ENCODE measurements around the gene DUSP22.

DUSP22 gene

GRCh38 chr6:254016-254415 is 38.3 kb upstream of the DUSP22 start:
- no peaks in the 10 kb centered on the region for H3K36me3 ChIP-seq (ENCODE audit: insufficient read depth, low read length)
- no peak overlapping the region for H3K9ac ChIP-seq (ENCODE audit: low read depth, low read length)
- no peak overlapping the region for H2AFZ ChIP-seq (ENCODE audit: low read depth, low read length)
- H3K9me3 ChIP-seq (ENCODE audit: insufficient read depth, low read length, severe bottlenecking) = no peaks in the 10 kb centered on the region
- H3K27me3 ChIP-seq (ENCODE audit: insufficient read depth, low read length, poor library complexity) = peaks cover 5% of the 10 kb centered on the region
- ATAC-seq (ENCODE audit: insufficient read depth, low read depth) (no peak), DNase-seq (no peak)
- H3K4me1 ChIP-seq (ENCODE audit: insufficient read depth, low read length) = no peaks in the 10 kb centered on the region
- TF ChIP-seq CTCF (IDR thresholded peaks at IDR 0.05; ENCODE audit: borderline replicate concordance, extremely low read depth, low read length, poor library complexity, severe bottlenecking) (no peak), EZH2 (IDR thresholded peaks at IDR 0.05; ENCODE audit: borderline replicate concordance, low read depth, low read length, severe bottlenecking) (no peak)
- no peak overlapping the region for H3K4me3 ChIP-seq (ENCODE audit: low read depth in 1 of 2, low read length in 2 of 2)
- H3K27ac ChIP-seq (ENCODE audit: low read length) = no peak overlapping the region
- H4K20me1 ChIP-seq (ENCODE audit: insufficient read depth, low read length) = no peaks in the 10 kb centered on the region
- no peak overlapping the region for H3K4me2 ChIP-seq (ENCODE audit: insufficient read depth, low read length)
- no peaks in the 10 kb centered on the region for H3K79me2 ChIP-seq (ENCODE audit: insufficient read depth, low read length)

GRCh38 chr6:255041-255750 is 37.1 kb upstream of the DUSP22 start:
- TF ChIP-seq CTCF (IDR thresholded peaks at IDR 0.05; ENCODE audit: borderline replicate concordance, extremely low read depth, low read length, poor library complexity, severe bottlenecking) (no peak), EZH2 (IDR thresholded peaks at IDR 0.05; ENCODE audit: borderline replicate concordance, low read depth, low read length, severe bottlenecking) (no peak)
- no peaks in the 10 kb centered on the region for H3K9me3 ChIP-seq (ENCODE audit: insufficient read depth, low read length, severe bottlenecking)
- H3K27ac ChIP-seq (ENCODE audit: low read length) = no peak overlapping the region
- ATAC-seq (ENCODE audit: insufficient read depth, low read depth) (no peak), DNase-seq (no peak)
- H3K4me3 ChIP-seq (ENCODE audit: low read depth in 1 of 2, low read length in 2 of 2) = no peak overlapping the region
- H4K20me1 ChIP-seq (ENCODE audit: insufficient read depth, low read length) = no peaks in the 10 kb centered on the region
- H3K9ac ChIP-seq (ENCODE audit: low read depth, low read length) = no peak overlapping the region
- no peaks in the 10 kb centered on the region for H3K27me3 ChIP-seq (ENCODE audit: insufficient read depth, low read length, poor library complexity)
- H3K36me3 ChIP-seq (ENCODE audit: insufficient read depth, low read length) = no peaks in the 10 kb centered on the region
- no peaks in the 10 kb centered on the region for H3K4me1 ChIP-seq (ENCODE audit: insufficient read depth, low read length)
- no peak overlapping the region for H3K4me2 ChIP-seq (ENCODE audit: insufficient read depth, low read length)
- no peak overlapping the region for H2AFZ ChIP-seq (ENCODE audit: low read depth, low read length)
- no peaks in the 10 kb centered on the region for H3K79me2 ChIP-seq (ENCODE audit: insufficient read depth, low read length)

- H3K4me1 ChIP-seq (ENCODE audit: insufficient read depth, low read length) = no peaks in the 10 kb centered on the region
- no peak overlapping the region for H3K4me3 ChIP-seq (ENCODE audit: low read depth in 1 of 2, low read length in 2 of 2)
- no peaks in the 10 kb centered on the region for H3K9me3 ChIP-seq (ENCODE audit: insufficient read depth, low read length, severe bottlenecking)
- H3K9ac ChIP-seq (ENCODE audit: low read depth, low read length) = no peak overlapping the region
- no peaks in the 10 kb centered on the region for H3K27me3 ChIP-seq (ENCODE audit: insufficient read depth, low read length, poor library complexity)
- no peak overlapping the region for H3K4me2 ChIP-seq (ENCODE audit: insufficient read depth, low read length)
- DNase-seq = no peak
- no peaks in the 10 kb centered on the region for H3K36me3 ChIP-seq (ENCODE audit: insufficient read depth, low read length)
- no peaks in the 10 kb centered on the region for H3K79me2 ChIP-seq (ENCODE audit: insufficient read depth, low read length)
- TF ChIP-seq CTCF (IDR thresholded peaks at IDR 0.05; ENCODE audit: borderline replicate concordance, extremely low read depth, low read length, poor library complexity, severe bottlenecking) (no peak), EZH2 (IDR thresholded peaks at IDR 0.05; ENCODE audit: borderline replicate concordance, low read depth, low read length, severe bottlenecking) (no peak)
- H4K20me1 ChIP-seq (ENCODE audit: insufficient read depth, low read length) = no peaks in the 10 kb centered on the region
- no peak for ATAC-seq (ENCODE audit: insufficient read depth, low read depth)
- H3K27ac ChIP-seq (ENCODE audit: low read length) = no peak overlapping the region
- H2AFZ ChIP-seq (ENCODE audit: low read depth, low read length) = no peak overlapping the region
These were observed 36.6 kb upstream of the DUSP22 start for GRCh38 chr6:255751-256083.

All from DND-41 (cell line).